ENCODE measurements around the gene NHSL2.
A peak's percentile ranks its signal among the peaks of the same experiment; 100 is the strongest.

The NHSL2 gene

GRCh38 chrX:72180539-72180938 is 269.9 kb downstream of the NHSL2 start:
- H3K9ac ChIP-seq, result peak overlapping the region; percentile 51; the same call in 1 of the 2 replicates
- H3K79me2 ChIP-seq (ENCODE audit: insufficient read depth, low read depth), result peaks cover 7% of the 10 kb centered on the region; the same call in 1 of the 2 replicates
- H4K20me1 ChIP-seq (ENCODE audit: insufficient read depth), result no peaks in the 10 kb centered on the region
- peaks cover 14% of the 10 kb centered on the region for H3K4me1 ChIP-seq (ENCODE audit: low read depth, poor library complexity, severe bottlenecking)
- no peak overlapping the region for H3K4me3 ChIP-seq (IDR thresholded peaks at IDR 0.05; ENCODE audit: insufficient read depth, low read depth, low read length)
- peak overlapping the region; percentile 60; the same call in 1 of the 2 replicates for H2AFZ ChIP-seq (ENCODE audit: low read depth)
- no peaks in the 10 kb centered on the region for H3K27me3 ChIP-seq (ENCODE audit: insufficient read depth, low read depth)
- peak overlapping the region; percentile 75 for H3K27ac ChIP-seq
- peak overlapping the region; percentile 49 for H3K4me2 ChIP-seq
- no peaks in the 10 kb centered on the region for H3K36me3 ChIP-seq (ENCODE audit: insufficient read depth)
- no peak for TF ChIP-seq CTCF (conservative IDR thresholded peaks at IDR 0.05; ENCODE audit: low read depth, low read length)

- Histone ChIP-seq H3K79me2 (ENCODE audit: insufficient read depth, low read depth) (peaks cover 7% of the 10 kb centered on the region; the same call in 1 of the 2 replicates), H2AFZ (ENCODE audit: low read depth) (peak within 1 kb of the TSS; percentile 60; the same call in 1 of the 2 replicates), H3K27me3 (ENCODE audit: insufficient read depth, low read depth) (no peaks in the 10 kb centered on the region), H3K4me1 (ENCODE audit: low read depth, poor library complexity, severe bottlenecking) (peaks cover 14% of the 10 kb centered on the region), H3K9ac (peak within 1 kb of the TSS; percentile 51), H3K4me2 (peak within 1 kb of the TSS; percentile 51), H4K20me1 (ENCODE audit: insufficient read depth) (no peaks in the 10 kb centered on the region), H3K4me3 (IDR thresholded peaks at IDR 0.05; ENCODE audit: insufficient read depth, low read depth, low read length) (no peak within 1 kb of the TSS), H3K27ac (peak within 1 kb of the TSS; percentile 75), H3K36me3 (ENCODE audit: insufficient read depth) (no peaks in the 10 kb centered on the region)
- no peak for TF ChIP-seq CTCF (conservative IDR thresholded peaks at IDR 0.05; ENCODE audit: low read depth, low read length)
These were observed 270.8 kb downstream of the NHSL2 start, which contains the start of gene PIN4 for GRCh38 chrX:72181178-72182125. TSS of gene PIN4 (plus strand) at chrX:72181757. CDS start at chrX:72181786, 29 bp downstream.

- Histone ChIP-seq H3K4me3 (IDR thresholded peaks at IDR 0.05; ENCODE audit: insufficient read depth, low read depth, low read length) (no peak overlapping the region), H3K4me2 (peak overlapping the region; percentile 51; the same call in 1 of the 2 replicates), H4K20me1 (ENCODE audit: insufficient read depth) (no peaks in the 10 kb centered on the region), H2AFZ (ENCODE audit: low read depth) (no peak overlapping the region), H3K4me1 (ENCODE audit: low read depth, poor library complexity, severe bottlenecking) (peaks cover 14% of the 10 kb centered on the region), H3K27me3 (ENCODE audit: insufficient read depth, low read depth) (no peaks in the 10 kb centered on the region), H3K79me2 (ENCODE audit: insufficient read depth, low read depth) (peaks cover 7% of the 10 kb centered on the region; the same call in 1 of the 2 replicates), H3K27ac (no peak overlapping the region), H3K9ac (no peak overlapping the region), H3K36me3 (ENCODE audit: insufficient read depth) (no peaks in the 10 kb centered on the region)
- no peak for TF ChIP-seq CTCF (conservative IDR thresholded peaks at IDR 0.05; ENCODE audit: low read depth, low read length)
These were observed 272.3 kb downstream of the NHSL2 start for GRCh38 chrX:72182924-72183323.

- H3K36me3 ChIP-seq (ENCODE audit: insufficient read depth), result no peaks in the 10 kb centered on the region
- no peak overlapping the region for H3K9ac ChIP-seq
- H3K27me3 ChIP-seq (ENCODE audit: insufficient read depth, low read depth), result no peaks in the 10 kb centered on the region
- no peaks in the 10 kb centered on the region for H3K4me1 ChIP-seq (ENCODE audit: low read depth, poor library complexity, severe bottlenecking)
- no peak overlapping the region for H3K4me3 ChIP-seq (IDR thresholded peaks at IDR 0.05; ENCODE audit: insufficient read depth, low read depth, low read length)
- H3K4me2 ChIP-seq, result no peak overlapping the region
- no peaks in the 10 kb centered on the region for H4K20me1 ChIP-seq (ENCODE audit: insufficient read depth)
- H3K27ac ChIP-seq, result no peak overlapping the region
- H2AFZ ChIP-seq (ENCODE audit: low read depth), result no peak overlapping the region
- no peaks in the 10 kb centered on the region for H3K79me2 ChIP-seq (ENCODE audit: insufficient read depth, low read depth)
- TF ChIP-seq CTCF (conservative IDR thresholded peaks at IDR 0.05; ENCODE audit: low read depth, low read length), result no peak
These were observed 291.3 kb downstream of the NHSL2 start for GRCh38 chrX:72201836-72202536.

Measured in KMS-11 (cell line).